HEK293T (cell line): ENCODE results near the gene ALDH4A1.

Source experiments
- ARNT ChIP-seq: fragments of 450-650 bp; IDR thresholded peaks from 2 replicates; pipeline ENCODE4 v1.6.1; 2017; ENCODE audit warnings: mild to moderate bottlenecking
- FOXA1 ChIP-seq: fragments of 450-650 bp; IDR thresholded peaks from 2 replicates; pipeline ENCODE4 v1.6.1; 2016; ENCODE audit warnings: mild to moderate bottlenecking
- FOXK2 ChIP-seq: fragments of 450-650 bp; IDR thresholded peaks from 2 replicates; pipeline ENCODE4 v1.6.1; 2016; ENCODE audit warnings: mild to moderate bottlenecking
- FOXM1 ChIP-seq: fragments of 450-650 bp; IDR thresholded peaks from 2 replicates; pipeline ENCODE4 v1.6.1; 2017; ENCODE audit warnings: mild to moderate bottlenecking, borderline replicate concordance
- L3MBTL2 ChIP-seq: fragments of 450-650 bp; conservative IDR thresholded peaks from 2 replicates; pipeline ENCODE4 v1.6.1; 2016; ENCODE audit warnings: mild to moderate bottlenecking
- NFRKB ChIP-seq: fragments of 450-650 bp; IDR thresholded peaks from 2 replicates; pipeline ENCODE4 v1.6.1; 2016; ENCODE audit warnings: mild to moderate bottlenecking, moderate library complexity
- SUZ12 ChIP-seq: fragments of 450-650 bp; IDR thresholded peaks from 2 replicates; pipeline ENCODE4 v1.6.1; 2016; ENCODE audit warnings: mild to moderate bottlenecking
- TARDBP ChIP-seq: fragments of 450-650 bp; IDR thresholded peaks from 2 replicates; pipeline ENCODE4 v1.6.1; 2016
- ZNF384 ChIP-seq: fragments of 450-650 bp; IDR thresholded peaks from 2 replicates; pipeline ENCODE4 v1.6.1; 2016

DNA sequence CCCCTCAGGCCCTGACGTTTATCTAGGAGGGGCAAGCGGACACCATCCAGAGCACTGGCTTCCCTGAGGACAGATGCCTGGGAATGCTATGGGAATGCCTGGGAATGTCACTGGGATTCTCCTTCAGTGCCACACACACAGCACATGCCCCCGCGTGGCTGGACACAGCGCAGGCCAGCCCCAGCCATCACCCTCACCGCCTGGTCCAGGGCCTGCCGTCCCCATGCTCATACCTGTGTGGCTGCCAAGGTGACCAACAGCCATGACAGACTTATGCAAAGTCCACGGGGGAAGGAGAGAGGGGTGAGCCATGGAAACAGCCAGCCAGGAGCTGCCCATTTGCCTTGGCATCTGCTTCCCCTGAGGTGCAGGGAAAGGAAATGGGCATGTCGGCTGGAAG is 37.2 kb downstream of the ALDH4A1 start:
- TF ChIP-seq TARDBP, result no peak
- no peak for TF ChIP-seq FOXA1
- no peak for TF ChIP-seq NFRKB
- no peak for TF ChIP-seq FOXM1
- TF ChIP-seq L3MBTL2, result no peak
- no peak for TF ChIP-seq ARNT
- TF ChIP-seq SUZ12, result no peak
- TF ChIP-seq FOXK2, result no peak
- TF ChIP-seq ZNF384, result no peak
